COR-L47 (cell line): ENCODE results near the gene PPM1D.
A peak's percentile ranks its signal among the peaks of the same experiment; 100 is the strongest.
"Not testable (repeated sequence)": the region's sequence is repeated elsewhere in the genome, so short reads cannot be mapped to it uniquely, and the experiment has no call there.

Experiments used
- DNase-seq: peaks from one replicate; lab custom pipeline; 2025; lab: John Stamatoyannopoulos, UW

The PPM1D gene

DNA sequence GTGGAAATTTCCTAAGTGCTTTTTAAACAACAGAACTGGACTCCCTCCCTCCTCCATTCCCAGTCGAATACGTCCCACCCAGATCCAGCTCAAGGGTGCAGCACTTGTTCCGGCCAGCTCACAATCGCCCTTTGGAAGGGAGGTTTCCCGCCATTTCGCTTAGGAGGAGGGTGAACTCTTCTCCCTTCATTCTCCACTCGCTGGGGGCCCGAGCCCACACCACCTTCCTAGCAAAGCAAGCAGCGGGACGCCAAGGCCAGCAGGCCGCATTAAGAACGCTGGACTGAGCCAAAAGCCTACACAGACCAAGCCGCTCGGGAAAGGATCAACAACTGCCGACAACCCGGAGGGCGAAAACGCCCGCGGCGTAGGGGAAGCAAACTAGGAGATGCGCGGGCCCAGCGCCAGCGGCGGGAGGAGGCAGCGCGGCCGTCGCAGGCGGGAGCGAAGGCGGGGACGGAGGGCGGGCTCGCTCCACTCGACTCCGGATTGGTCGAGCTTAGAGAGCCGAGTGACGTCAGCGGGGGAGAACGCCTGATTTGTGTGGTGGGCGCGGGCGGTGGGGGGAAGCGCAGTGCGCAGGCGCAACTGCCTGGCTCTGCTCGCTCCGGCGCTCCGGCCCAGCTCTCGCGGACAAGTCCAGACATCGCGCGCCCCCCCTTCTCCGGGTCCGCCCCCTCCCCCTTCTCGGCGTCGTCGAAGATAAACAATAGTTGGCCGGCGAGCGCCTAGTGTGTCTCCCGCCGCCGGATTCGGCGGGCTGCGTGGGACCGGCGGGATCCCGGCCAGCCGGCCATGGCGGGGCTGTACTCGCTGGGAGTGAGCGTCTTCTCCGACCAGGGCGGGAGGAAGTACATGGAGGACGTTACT, at the start of gene PPM1D:
PPM1D (plus strand) TSS at position 574 of the 870 bp plus-strand sequence; CDS start at position 796, 222 bp downstream.
- DNase-seq: peak; percentile 99

DNA sequence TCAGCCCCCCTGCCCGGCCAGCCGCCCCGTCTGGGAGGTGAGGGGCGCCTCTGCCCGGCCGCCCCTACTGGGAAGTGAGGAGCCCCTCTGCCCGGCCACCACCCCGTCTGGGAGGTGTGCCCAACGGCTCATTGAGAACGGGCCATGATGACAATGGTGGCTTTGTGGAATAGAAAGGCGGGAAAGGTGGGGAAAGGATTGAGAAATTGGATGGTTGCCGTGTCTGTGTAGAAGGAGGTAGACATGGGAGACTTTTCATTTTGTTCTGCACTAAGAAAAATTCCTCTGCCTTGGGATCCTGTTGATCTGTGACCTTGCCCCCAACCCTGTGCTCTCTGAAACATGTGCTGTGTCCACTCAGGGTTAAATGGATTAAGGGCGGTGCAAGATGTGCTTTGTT, 47.7 kb upstream of the PPM1D start:
- not testable (repeated sequence) for DNase-seq

DNA sequence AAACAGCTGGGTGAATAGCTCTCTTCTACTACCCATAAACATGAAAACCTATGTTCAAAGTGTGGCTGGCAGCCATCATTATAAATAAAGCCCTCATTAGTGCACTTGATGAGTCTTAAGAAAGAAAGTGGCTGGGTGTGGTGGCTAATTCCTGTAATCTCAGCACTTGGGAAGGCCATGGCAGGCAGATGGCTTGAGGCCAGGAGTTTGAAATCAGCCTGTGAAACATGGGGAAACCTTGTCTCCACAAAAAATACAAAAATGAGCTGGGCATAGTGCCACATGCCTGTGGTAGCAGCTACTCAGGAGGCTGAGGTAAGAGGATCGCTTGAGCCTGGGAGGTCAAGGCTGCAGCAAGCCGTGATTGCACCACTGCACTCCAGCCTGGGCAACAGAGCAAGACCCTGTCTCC, 45.6 kb upstream of the PPM1D start:
- no peak for DNase-seq

DNA sequence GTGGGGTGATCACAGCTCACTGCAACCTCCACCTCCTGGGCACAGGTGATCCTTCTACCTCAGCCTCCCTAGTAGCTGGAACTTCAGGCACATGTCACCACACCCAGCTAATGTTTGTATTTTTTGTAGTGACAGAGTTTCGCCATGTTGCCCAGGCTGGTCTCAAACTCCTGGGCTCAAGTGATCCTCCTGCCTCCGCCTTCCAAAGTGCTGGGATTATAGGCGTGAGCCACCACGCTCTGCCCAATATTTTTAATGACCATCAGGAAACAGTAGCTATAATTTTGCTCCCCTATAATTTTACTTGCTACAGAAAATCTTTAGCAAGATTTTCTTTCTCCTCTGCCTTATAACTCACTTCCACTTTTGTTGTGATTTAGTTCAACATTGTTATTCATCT, 44.2 kb upstream of the PPM1D start:
- no peak for DNase-seq

DNA sequence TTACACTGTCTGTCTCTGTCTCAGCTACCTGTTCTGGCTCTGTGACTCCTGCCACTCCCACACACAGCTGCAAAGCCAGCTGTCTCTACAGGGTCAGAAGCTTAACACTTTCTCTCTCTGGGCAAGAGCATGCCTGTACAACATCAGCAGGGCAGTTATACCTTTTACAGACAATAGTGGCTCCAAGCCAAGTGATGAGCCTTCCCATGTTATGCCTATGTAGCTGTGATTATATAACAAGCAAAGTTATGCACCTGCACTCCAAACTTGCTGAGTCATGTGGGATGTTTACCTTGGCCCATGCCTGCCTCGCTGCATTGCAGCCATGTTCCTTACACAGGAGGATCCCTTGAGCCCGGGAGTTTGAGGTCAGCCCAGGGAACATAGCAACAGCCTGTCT, 42.2 kb upstream of the PPM1D start:
- peak; percentile 11 for DNase-seq

DNA sequence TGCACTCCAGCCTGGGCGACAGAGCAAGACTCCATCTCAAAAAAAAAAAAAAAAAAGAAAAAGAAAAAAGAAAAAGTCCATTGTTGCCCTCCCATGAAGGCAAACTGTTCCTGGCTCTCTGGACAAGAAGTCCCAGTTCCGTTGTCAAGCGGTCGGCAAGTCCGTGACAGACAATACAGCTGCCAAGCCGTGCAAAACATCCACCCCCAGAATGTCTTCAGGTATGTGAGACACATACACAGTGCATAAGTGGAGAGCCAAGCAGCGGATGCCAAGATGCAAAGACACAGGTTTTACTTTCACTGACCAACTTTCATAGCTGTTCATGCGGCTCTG, 40.4 kb upstream of the PPM1D start:
- no peak for DNase-seq

GRCh38 chr17:60559995-60560859, 39.8 kb upstream of the PPM1D start:
- DNase-seq: no peak

GRCh38 chr17:60560860-60561257, 39.1 kb upstream of the PPM1D start:
- DNase-seq: no peak

GRCh38 chr17:60562421-60562820, 37.6 kb upstream of the PPM1D start:
- DNase-seq: no peak

GRCh38 chr17:60563743-60564142, 36.2 kb upstream of the PPM1D start:
- no peak for DNase-seq

- DNase-seq: no peak
Observed at GRCh38 chr17:60565233-60565632, 34.8 kb upstream of the PPM1D start.

DNA sequence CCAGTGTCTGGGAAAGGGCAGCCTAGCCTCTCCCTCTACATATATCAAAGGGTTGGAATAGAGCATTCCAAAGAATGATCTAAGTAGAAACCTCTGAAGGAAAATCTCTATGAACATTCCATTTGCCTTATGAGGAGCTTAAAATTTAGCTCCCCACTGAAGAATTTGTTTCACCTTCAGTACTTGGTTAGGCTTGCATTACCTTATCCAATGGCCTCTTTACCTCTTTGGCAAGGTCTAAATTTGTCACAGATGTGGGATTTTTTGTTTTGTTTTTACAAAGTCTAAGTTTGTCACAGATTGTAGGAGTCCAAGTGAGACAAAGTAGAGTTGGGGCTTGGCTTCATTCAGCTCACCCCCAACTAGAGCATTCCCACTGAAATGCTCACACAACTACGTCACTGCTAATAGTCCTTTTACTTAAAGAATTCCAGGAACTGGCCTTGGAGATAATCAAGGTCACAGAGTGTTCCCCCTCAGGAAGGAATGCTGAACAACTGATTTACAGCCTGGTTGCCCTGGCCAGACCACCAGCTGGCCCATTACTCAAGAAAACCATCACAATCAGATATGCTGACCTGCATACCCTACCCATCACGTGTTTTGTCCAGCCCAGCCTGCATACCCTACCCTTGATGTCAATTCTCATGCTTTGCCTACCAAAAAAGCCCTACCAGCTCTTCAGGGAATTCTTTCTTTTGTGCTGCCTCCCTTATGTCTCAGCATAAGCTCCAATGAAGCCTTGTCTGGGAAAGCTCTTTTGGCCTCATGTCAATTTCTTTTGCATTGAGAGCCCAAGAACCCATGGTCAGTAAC, 26.5 kb upstream of the PPM1D start:
- DNase-seq: no peak

DNA sequence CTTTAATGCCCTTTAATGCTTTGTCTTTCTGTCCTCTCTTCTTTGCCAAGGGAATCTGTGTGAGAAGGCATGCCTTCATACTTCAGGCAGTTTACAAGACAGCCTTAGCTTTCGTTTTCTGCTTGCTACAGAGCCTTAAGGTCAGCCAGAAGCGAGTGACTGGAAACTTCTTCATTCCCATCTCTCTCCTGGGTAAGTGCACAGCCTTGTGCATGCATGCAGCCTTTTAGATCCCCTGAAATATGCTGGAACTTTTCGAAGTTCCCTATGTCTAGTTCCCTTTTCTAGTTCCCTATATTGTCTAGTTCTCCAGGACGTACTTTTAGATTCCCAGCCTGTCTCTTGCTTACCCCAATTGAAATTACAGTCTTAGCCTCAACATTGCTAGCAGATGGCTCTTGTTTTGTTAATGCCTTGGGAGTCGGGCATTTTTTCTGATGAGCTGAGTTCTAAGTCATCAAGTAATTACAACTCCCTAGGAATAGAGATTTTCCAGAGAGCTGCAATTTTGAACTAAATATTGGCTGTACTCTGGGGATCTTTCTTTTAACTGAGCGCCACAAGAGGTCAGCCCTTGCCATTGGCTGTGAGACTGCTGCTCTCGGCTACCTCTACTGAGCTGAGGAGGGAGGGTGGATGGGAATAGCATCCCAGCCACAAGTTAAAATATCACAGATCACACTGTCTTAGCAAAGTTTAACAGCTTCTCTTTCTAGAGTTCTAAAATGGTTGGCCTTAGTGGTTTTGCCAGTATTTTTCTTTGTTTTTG, 22.7 kb upstream of the PPM1D start:
- DNase-seq: peak; percentile 12

- DNase-seq: no peak
Observed at GRCh38 chr17:60579090-60579489, 20.9 kb upstream of the PPM1D start.

GRCh38 chr17:60579551-60579950, 20.4 kb upstream of the PPM1D start:
- DNase-seq: no peak

DNA sequence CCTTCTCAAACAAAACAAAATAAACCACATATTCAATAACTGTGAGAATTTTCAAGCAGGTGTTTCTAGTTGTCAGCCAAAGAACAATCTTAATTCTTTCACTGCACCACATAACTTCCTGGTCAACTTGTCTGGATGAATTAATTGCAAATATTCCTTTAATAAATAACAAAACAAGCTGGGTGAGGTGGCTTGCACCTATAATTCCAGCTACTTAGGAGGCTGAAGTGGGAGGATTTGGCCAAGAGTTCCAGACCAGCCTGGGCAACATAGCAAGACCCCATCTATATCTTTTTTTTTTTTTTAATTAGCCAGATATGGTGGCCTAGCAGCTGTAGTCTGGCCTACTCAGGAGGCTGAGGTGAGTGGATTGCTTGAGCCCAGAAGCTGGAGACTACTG, 17.0 kb upstream of the PPM1D start:
- DNase-seq: no peak

DNA sequence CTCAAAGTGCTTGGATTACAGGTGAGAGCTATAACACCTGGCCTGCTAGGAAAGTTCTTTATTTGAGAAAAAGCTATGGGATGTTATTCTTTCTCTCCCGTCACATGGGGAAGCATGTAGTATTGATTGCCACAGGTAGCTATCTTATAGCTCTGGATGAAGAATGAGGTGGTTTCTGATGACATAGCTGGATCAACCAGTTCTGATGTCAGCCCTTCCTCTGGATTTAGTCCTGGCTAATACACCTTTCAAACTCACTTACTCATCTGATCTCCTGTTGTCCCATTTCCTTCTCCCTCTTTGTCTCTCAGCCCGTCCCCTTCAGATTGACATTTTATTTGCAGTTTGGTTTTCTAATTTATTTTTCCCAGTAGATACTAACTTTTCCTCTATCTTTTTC, 14.1 kb upstream of the PPM1D start:
- no peak for DNase-seq

- DNase-seq: no peak
Observed at GRCh38 chr17:60586288-60586974, 13.6 kb upstream of the PPM1D start.

- no peak for DNase-seq
Observed at GRCh38 chr17:60590070-60590469, 9.9 kb upstream of the PPM1D start.

DNA sequence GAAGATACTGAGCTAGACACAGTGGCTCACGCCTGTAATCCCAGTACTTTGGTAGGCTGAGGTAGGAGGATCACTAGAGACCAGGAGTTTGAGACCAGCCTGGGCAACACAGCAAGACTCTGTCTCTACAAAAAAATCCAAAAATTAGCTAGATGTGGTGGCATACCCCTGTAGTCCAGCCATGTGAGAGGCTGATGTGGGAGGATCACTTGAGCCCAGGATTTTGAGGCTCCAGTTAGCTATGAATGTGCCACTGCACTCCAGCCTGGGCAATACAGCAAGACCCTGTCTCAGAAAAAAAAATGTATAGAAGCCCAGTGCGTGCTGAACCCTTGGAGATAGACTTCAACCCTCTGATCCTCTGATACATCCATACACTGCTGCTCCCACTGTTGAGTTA, 7.2 kb upstream of the PPM1D start:
- no peak for DNase-seq
